K562 (cell line): ENCODE measurements around the gene PODNL1.

Source experiments
- NR2C2 ChIP-seq, 2 experiments: fragments of 200-800 bp in 1 of 2; sonication (Bioruptor generic) in 1 of 2; sonication (generic) in 1 of 2; formaldehyde crosslinking in 1 of 2; IDR thresholded peaks; 2 replicates each; pipeline versions ENCODE4 v1.6.1 to v1.8.0; 2016 to 2022; ENCODE audit warnings: mild to moderate bottlenecking in 1 of 2, missing compliant biosample characterization in 1 of 2, missing genetic modification characterization in 1 of 2, missing genetic modification reagents in 1 of 2
- TF ChIP-seq, protein P1 (sequence below): fragments of 150-350 bp; conservative IDR thresholded peaks from 2 replicates; pipeline ENCODE4 v1.6.1; 2014; ENCODE audit warnings: low read length

DNA sequence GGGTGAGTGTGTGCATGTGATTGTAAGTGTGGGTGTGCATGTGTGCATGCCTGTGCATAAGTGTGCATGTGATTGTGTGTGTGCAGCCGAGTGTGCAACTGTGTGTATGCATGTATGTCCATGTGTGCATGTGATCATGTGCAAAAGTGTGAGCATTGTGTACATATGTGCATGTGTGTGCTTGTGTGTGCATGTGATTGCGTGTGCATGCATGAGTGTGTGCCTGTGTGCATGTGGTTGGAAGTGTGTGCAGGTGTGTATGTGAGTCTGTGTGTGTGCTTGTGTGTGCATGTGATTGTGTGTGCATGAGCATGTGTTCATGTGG is 3.5 kb downstream of the PODNL1 start:
- TF ChIP-seq, protein P1, sequence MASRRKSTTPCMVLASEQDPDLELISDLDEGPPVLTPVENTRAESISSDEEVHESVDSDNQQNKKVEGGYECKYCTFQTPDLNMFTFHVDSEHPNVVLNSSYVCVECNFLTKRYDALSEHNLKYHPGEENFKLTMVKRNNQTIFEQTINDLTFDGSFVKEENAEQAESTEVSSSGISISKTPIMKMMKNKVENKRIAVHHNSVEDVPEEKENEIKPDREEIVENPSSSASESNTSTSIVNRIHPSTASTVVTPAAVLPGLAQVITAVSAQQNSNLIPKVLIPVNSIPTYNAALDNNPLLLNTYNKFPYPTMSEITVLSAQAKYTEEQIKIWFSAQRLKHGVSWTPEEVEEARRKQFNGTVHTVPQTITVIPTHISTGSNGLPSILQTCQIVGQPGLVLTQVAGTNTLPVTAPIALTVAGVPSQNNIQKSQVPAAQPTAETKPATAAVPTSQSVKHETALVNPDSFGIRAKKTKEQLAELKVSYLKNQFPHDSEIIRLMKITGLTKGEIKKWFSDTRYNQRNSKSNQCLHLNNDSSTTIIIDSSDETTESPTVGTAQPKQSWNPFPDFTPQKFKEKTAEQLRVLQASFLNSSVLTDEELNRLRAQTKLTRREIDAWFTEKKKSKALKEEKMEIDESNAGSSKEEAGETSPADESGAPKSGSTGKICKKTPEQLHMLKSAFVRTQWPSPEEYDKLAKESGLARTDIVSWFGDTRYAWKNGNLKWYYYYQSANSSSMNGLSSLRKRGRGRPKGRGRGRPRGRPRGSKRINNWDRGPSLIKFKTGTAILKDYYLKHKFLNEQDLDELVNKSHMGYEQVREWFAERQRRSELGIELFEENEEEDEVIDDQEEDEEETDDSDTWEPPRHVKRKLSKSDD = no peak
- TF ChIP-seq NR2C2 (CRISPR knock-in tag; IDR thresholded peaks at IDR 0.05) (no peak), NR2C2 (tag; IDR thresholded peaks at IDR 0.05) (no peak)
